Mesendoderm (in vitro differentiated cells): Measurements from ENCODE around the gene ZDHHC8.

ENCODE experiments used
- DNase-seq: peaks from one replicate; pipeline ENCODE4 v3.0.0; 2013
- H2AK5ac ChIP-seq: 2 replicates; pipeline ENCODE4 v1.6.1; 2013; ENCODE audit warnings: low read length, inconsistent platforms
- H2BK120ac ChIP-seq: 2 replicates; pipeline ENCODE4 v1.6.1; 2013; ENCODE audit warnings: low read depth, mild to moderate bottlenecking, low read length, moderate library complexity, mixed read lengths
- H2BK15ac ChIP-seq: replicated peaks from 2 replicates; pipeline ENCODE4 v1.6.1; 2013; ENCODE audit warnings: low read depth, mild to moderate bottlenecking, moderate library complexity
- H2BK5ac ChIP-seq: 2 replicates; pipeline ENCODE4 v1.6.1; 2013; ENCODE audit warnings: low read length, inconsistent platforms
- H3K18ac ChIP-seq: 2 replicates; pipeline ENCODE4 v1.6.1; 2013; ENCODE audit warnings: mild to moderate bottlenecking, low read length, mixed read lengths
- H3K23ac ChIP-seq: one replicate; pipeline ENCODE4 v1.6.1; 2013; ENCODE audit warnings: low read length
- H3K27ac ChIP-seq: 2 replicates; pipeline ENCODE4 v1.5.1; 2013; ENCODE audit warnings: low read depth, mild to moderate bottlenecking, inconsistent platforms, low read length, moderate library complexity
- H3K27me3 ChIP-seq: 2 replicates; pipeline ENCODE4 v1.6.1; 2013; ENCODE audit warnings: low read length, control low read depth, mild to moderate bottlenecking, inconsistent platforms; ENCODE audit not compliant: insufficient read depth, poor library complexity
- H3K36me3 ChIP-seq: 2 replicates; pipeline ENCODE4 v1.6.1; 2013; ENCODE audit warnings: low read length, inconsistent platforms; ENCODE audit not compliant: control insufficient read depth, insufficient read depth
- H3K4ac ChIP-seq: one replicate; pipeline ENCODE4 v1.6.1; 2013; ENCODE audit warnings: low read depth, mild to moderate bottlenecking, low read length, moderate library complexity
- H3K4me1 ChIP-seq: 2 replicates; pipeline ENCODE4 v1.6.1; 2013; ENCODE audit warnings: low read depth, low read length, inconsistent platforms; ENCODE audit not compliant: control insufficient read depth
- H3K4me2 ChIP-seq: 2 replicates; pipeline ENCODE4 v1.6.1; 2013; ENCODE audit warnings: low read length
- H3K4me3 ChIP-seq: 2 replicates; pipeline ENCODE4 v1.5.1; 2013; ENCODE audit warnings: mild to moderate bottlenecking, low read length
- H3K56ac ChIP-seq: one replicate; pipeline ENCODE4 v1.6.1; 2013; ENCODE audit warnings: low read length
- H3K79me1 ChIP-seq: 2 replicates; pipeline ENCODE4 v1.6.1; 2013; ENCODE audit warnings: low read length, inconsistent platforms
- H3K79me2 ChIP-seq: 2 replicates; pipeline ENCODE4 v1.6.1; 2013; ENCODE audit warnings: mild to moderate bottlenecking, low read length; ENCODE audit not compliant: control insufficient read depth, insufficient read depth
- H3K9ac ChIP-seq: 2 replicates; pipeline ENCODE4 v1.6.1; 2013; ENCODE audit warnings: low read length, inconsistent platforms
- H4K5ac ChIP-seq: one replicate; pipeline ENCODE4 v1.6.1; 2013; ENCODE audit warnings: low read length
- H4K8ac ChIP-seq: one replicate; pipeline ENCODE4 v1.6.1; 2013; ENCODE audit warnings: low read depth, mild to moderate bottlenecking, control low read depth, low read length, moderate library complexity
- WGBS: extraction: QIAGEN DNeasy Blood & Tissue Kit; methylation state at CpG from one replicate; pipeline ENCODE4 v1.1.7; 2013; ENCODE audit warnings: low lambda C conversion rate, missing lambda C conversion rate; ENCODE audit not compliant: insufficient coverage; ENCODE audit errors: extremely low coverage; 5-methylcytosine and 5-hydroxymethylcytosine counted together

Gene ZDHHC8

GRCh38 chr22:20151276-20151588 lies 19.6 kb downstream of the ZDHHC8 start:
- no peak overlapping the region for H3K56ac ChIP-seq
- H4K5ac ChIP-seq: no peak overlapping the region
- no peak for DNase-seq
- no peak overlapping the region for H3K4me3 ChIP-seq
- H3K4me2 ChIP-seq: no peak overlapping the region
- H3K9ac ChIP-seq: no peak overlapping the region
- H3K23ac ChIP-seq: no peak overlapping the region
- no peaks in the 10 kb centered on the region for H3K36me3 ChIP-seq
- no peak overlapping the region for H3K27ac ChIP-seq
- no peak overlapping the region for H3K18ac ChIP-seq
- H3K4me1 ChIP-seq: no peaks in the 10 kb centered on the region
- no peaks in the 10 kb centered on the region for H3K27me3 ChIP-seq
- no peak overlapping the region for H4K8ac ChIP-seq
- H3K79me2 ChIP-seq: no peaks in the 10 kb centered on the region
- no peak overlapping the region for H2BK5ac ChIP-seq
- no peak overlapping the region for H2AK5ac ChIP-seq
- H3K4ac ChIP-seq: no peak overlapping the region
- no CpG with 5 or more reads among the region's 4 CpGs for WGBS
- no peak overlapping the region for H2BK120ac ChIP-seq
- no peaks in the 10 kb centered on the region for H3K79me1 ChIP-seq
- no peak overlapping the region for H2BK15ac ChIP-seq

- H2AK5ac ChIP-seq: no peak overlapping the region
- H3K27ac ChIP-seq: no peak overlapping the region
- H3K79me1 ChIP-seq: no peaks in the 10 kb centered on the region
- H3K27me3 ChIP-seq: no peaks in the 10 kb centered on the region
- no peaks in the 10 kb centered on the region for H3K79me2 ChIP-seq
- H3K23ac ChIP-seq: no peak overlapping the region
- no CpG with 5 or more reads among the region's 14 CpGs for WGBS
- H3K36me3 ChIP-seq: no peaks in the 10 kb centered on the region
- H3K4ac ChIP-seq: no peak overlapping the region
- no peak overlapping the region for H3K4me3 ChIP-seq
- H3K4me1 ChIP-seq: no peaks in the 10 kb centered on the region
- no peak overlapping the region for H3K9ac ChIP-seq
- DNase-seq: no peak
- no peak overlapping the region for H2BK5ac ChIP-seq
- H2BK15ac ChIP-seq: no peak overlapping the region
- H2BK120ac ChIP-seq: no peak overlapping the region
- H3K18ac ChIP-seq: no peak overlapping the region
- no peak overlapping the region for H3K4me2 ChIP-seq
- no peak overlapping the region for H3K56ac ChIP-seq
- H4K5ac ChIP-seq: no peak overlapping the region
- no peak overlapping the region for H4K8ac ChIP-seq
Measured at GRCh38 chr22:20152464-20152890, 20.9 kb downstream of the ZDHHC8 start.

- H4K8ac ChIP-seq: no peak overlapping the region
Measured at GRCh38 chr22:20153945-20154344, 22.3 kb downstream of the ZDHHC8 start.

GRCh38 chr22:20154602-20155187 lies 23.1 kb downstream of the ZDHHC8 start:
- Histone ChIP-seq H3K27ac (no peak overlapping the region), H3K36me3 (no peaks in the 10 kb centered on the region), H3K4me2 (no peak overlapping the region), H2AK5ac (no peak overlapping the region), H2BK15ac (no peak overlapping the region), H4K8ac (no peak overlapping the region), H3K79me2 (no peaks in the 10 kb centered on the region), H4K5ac (no peak overlapping the region), H3K9ac (no peak overlapping the region), H3K4me1 (no peaks in the 10 kb centered on the region), H3K4ac (no peak overlapping the region), H3K56ac (no peak overlapping the region), H2BK5ac (no peak overlapping the region), H3K18ac (no peak overlapping the region), H3K27me3 (no peaks in the 10 kb centered on the region), H2BK120ac (no peak overlapping the region), H3K79me1 (no peaks in the 10 kb centered on the region), H3K4me3 (no peak overlapping the region), H3K23ac (no peak overlapping the region)
- no CpG with 5 or more reads among the region's 14 CpGs for WGBS
- DNase-seq: no peak

More at GRCh38 chr22:20153945-20154344, 22.3 kb downstream of the ZDHHC8 start:
- no peaks in the 10 kb centered on the region for H3K27me3 ChIP-seq
- H3K56ac ChIP-seq: no peak overlapping the region
- H2BK5ac ChIP-seq: no peak overlapping the region
- peak; percentile 26 for DNase-seq
- H3K4me3 ChIP-seq: no peak overlapping the region
- H3K4me1 ChIP-seq: no peaks in the 10 kb centered on the region
- H3K36me3 ChIP-seq: no peaks in the 10 kb centered on the region
- H3K4ac ChIP-seq: no peak overlapping the region
- H3K27ac ChIP-seq: no peak overlapping the region
- H2AK5ac ChIP-seq: no peak overlapping the region
- no peak overlapping the region for H3K4me2 ChIP-seq
- H3K23ac ChIP-seq: no peak overlapping the region
- no peak overlapping the region for H2BK15ac ChIP-seq
- no peaks in the 10 kb centered on the region for H3K79me2 ChIP-seq
- WGBS: no CpG with 5 or more reads among the region's 16 CpGs
- no peak overlapping the region for H4K5ac ChIP-seq
- H3K9ac ChIP-seq: no peak overlapping the region
- H2BK120ac ChIP-seq: no peak overlapping the region
- no peak overlapping the region for H3K18ac ChIP-seq
- H3K79me1 ChIP-seq: no peaks in the 10 kb centered on the region

- no peaks in the 10 kb centered on the region for H3K27me3 ChIP-seq
- no peaks in the 10 kb centered on the region for H3K4me1 ChIP-seq
- H3K18ac ChIP-seq: no peak overlapping the region
- H3K36me3 ChIP-seq: no peaks in the 10 kb centered on the region
- no peak overlapping the region for H3K27ac ChIP-seq
- H3K56ac ChIP-seq: no peak overlapping the region
- H3K4me2 ChIP-seq: no peak overlapping the region
- H3K23ac ChIP-seq: no peak overlapping the region
- H2BK5ac ChIP-seq: no peak overlapping the region
- no peaks in the 10 kb centered on the region for H3K79me1 ChIP-seq
- no peak overlapping the region for H4K8ac ChIP-seq
- DNase-seq: no peak
- no peak overlapping the region for H3K9ac ChIP-seq
- H3K4ac ChIP-seq: no peak overlapping the region
- no peak overlapping the region for H2BK15ac ChIP-seq
- no CpG with 5 or more reads among the region's 30 CpGs for WGBS
- H2AK5ac ChIP-seq: no peak overlapping the region
- no peak overlapping the region for H3K4me3 ChIP-seq
- H3K79me2 ChIP-seq: no peaks in the 10 kb centered on the region
- no peak overlapping the region for H4K5ac ChIP-seq
- H2BK120ac ChIP-seq: no peak overlapping the region
Measured at GRCh38 chr22:20155330-20156041, 23.9 kb downstream of the ZDHHC8 start.

- Histone ChIP-seq H3K9ac (no peak overlapping the region), H3K4me2 (no peak overlapping the region), H2AK5ac (no peak overlapping the region), H3K27me3 (no peaks in the 10 kb centered on the region), H4K5ac (no peak overlapping the region), H3K4ac (no peak overlapping the region), H3K23ac (no peak overlapping the region), H3K79me1 (no peaks in the 10 kb centered on the region), H3K27ac (no peak overlapping the region), H3K4me3 (no peak overlapping the region), H3K36me3 (no peaks in the 10 kb centered on the region), H3K4me1 (no peaks in the 10 kb centered on the region), H3K18ac (no peak overlapping the region), H2BK120ac (no peak overlapping the region), H4K8ac (no peak overlapping the region), H3K56ac (no peak overlapping the region), H2BK15ac (no peak overlapping the region), H3K79me2 (no peaks in the 10 kb centered on the region), H2BK5ac (no peak overlapping the region)
- WGBS: no CpG with 5 or more reads among the region's 7 CpGs
- DNase-seq: no peak
Measured at GRCh38 chr22:20156042-20156389, 24.4 kb downstream of the ZDHHC8 start.
